ENCODE data around the gene REV3L.

REV3L gene

DNA sequence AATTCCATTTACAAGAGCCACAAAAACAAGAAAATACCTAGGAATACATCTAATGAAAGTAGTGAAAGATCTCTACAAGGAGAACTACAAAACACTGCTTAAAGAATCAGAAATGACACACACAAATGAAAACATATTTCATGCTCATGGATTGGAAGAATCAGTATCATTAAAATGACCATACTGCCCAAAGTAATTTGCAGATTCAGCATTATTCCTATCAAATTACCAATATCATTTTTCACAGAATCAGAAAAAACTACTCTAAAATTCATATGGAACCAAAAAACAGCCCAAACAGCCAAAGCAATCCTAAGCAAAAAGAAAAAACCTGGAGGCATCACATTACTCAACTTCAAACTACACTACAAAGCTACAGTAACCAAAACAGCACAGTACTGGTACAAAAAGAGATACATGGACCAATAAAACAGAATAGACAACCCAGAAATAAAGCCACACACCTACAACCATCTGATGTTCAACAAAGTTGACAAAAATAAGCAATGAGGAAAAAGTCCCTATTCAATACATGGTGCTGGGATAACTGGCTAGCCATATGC lies 24.3 kb downstream of the REV3L start:
- TF ChIP-seq, protein P1, sequence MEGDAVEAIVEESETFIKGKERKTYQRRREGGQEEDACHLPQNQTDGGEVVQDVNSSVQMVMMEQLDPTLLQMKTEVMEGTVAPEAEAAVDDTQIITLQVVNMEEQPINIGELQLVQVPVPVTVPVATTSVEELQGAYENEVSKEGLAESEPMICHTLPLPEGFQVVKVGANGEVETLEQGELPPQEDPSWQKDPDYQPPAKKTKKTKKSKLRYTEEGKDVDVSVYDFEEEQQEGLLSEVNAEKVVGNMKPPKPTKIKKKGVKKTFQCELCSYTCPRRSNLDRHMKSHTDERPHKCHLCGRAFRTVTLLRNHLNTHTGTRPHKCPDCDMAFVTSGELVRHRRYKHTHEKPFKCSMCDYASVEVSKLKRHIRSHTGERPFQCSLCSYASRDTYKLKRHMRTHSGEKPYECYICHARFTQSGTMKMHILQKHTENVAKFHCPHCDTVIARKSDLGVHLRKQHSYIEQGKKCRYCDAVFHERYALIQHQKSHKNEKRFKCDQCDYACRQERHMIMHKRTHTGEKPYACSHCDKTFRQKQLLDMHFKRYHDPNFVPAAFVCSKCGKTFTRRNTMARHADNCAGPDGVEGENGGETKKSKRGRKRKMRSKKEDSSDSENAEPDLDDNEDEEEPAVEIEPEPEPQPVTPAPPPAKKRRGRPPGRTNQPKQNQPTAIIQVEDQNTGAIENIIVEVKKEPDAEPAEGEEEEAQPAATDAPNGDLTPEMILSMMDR (IDR thresholded peaks at IDR 0.05; ENCODE audit: insufficient read depth, low read depth, low read length, missing control alignments), result no peak
- DNase-seq (ENCODE audit: low read depth), result no peak
- H3K4me3 ChIP-seq (ENCODE audit: low read length), result no peak overlapping the region

DNA sequence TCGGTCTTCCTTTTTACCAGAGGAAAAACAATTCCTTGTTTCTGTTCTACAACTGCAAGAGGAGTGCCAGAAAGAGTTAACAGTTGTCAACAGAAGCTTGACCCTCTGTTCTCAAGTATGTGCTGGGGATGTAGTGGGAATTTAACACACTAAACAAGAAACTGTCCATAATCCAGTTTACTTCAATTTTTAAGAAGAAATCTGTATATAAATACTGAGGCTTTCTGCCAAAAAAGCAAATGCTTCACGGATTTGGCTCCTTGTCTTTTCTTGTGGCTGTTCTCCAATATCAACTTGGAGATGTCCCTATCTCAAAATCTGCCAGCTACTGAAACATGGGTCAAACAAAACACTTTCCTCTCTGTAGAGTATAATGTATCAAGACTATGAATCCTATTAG lies 26.8 kb downstream of the REV3L start:
- DNase-seq (ENCODE audit: low read depth), result no peak
- H3K4me3 ChIP-seq (ENCODE audit: low read length), result no peak overlapping the region
- TF ChIP-seq, protein P1 (IDR thresholded peaks at IDR 0.05; ENCODE audit: insufficient read depth, low read depth, low read length, missing control alignments), result no peak

DNA sequence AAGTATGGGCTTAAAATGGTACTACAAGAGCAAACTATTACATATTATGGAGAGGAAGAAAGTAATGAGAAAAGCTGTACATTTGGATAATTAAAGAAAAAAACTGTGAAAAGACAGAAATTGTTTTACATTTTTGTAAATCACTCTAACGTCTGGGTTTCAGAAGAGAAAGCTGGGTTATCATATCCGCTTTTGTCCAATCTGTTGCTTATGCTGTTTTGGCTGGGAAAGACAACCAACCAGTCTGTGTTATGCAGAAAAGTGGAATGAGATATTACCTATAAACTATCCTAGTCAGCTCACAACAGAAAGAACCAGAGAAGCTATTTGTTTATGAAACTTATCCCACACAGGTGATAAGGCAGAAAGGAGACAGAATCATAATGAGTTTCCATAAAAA lies 32.4 kb downstream of the REV3L start:
- no peak for DNase-seq (ENCODE audit: low read depth)
- no peak overlapping the region for H3K4me3 ChIP-seq (ENCODE audit: low read length)
- TF ChIP-seq, protein P1 (IDR thresholded peaks at IDR 0.05; ENCODE audit: insufficient read depth, low read depth, low read length, missing control alignments), result no peak

DNA sequence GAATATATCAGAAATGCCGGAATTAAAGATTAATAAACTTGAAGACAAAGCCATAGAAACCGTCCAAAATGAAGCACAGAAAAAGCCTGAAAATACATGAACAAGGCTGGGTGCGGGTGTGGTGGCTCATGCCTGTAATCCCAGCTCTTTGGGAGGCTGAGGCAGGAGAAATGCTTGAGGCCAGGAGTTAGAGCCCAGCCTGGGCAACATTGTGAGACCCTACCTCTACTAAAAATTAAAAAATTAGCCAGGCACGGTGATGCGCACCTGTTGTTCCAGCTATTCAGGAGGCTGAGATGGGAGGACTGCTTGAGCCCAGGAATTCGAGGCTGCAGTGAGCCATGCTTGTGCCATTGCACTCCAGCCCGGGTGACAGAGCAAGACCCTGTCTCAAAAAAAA lies 32.9 kb downstream of the REV3L start:
- DNase-seq (ENCODE audit: low read depth), result no peak
- TF ChIP-seq, protein P1 (IDR thresholded peaks at IDR 0.05; ENCODE audit: insufficient read depth, low read depth, low read length, missing control alignments), result no peak
- no peak overlapping the region for H3K4me3 ChIP-seq (ENCODE audit: low read length)

DNA sequence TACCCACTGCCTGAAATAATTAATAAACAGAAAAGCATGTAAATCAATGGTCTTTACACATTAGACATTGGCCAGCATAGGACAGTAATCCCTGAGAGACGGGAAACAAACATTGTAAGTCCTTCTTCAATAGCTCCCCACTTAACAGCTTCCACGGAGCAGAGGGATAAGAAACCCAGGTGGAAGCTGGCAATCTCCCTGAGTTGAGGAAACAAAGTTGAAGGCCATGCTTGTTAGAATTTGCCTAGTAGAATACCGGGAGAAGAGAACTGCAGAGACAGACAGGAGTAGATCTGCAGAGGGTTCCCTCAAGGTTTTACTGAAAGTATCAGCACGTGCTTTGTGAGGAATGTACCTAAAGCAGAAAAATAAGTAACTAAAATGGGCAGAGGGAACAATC lies 33.9 kb downstream of the REV3L start:
- no peak for DNase-seq (ENCODE audit: low read depth)
- no peak overlapping the region for H3K4me3 ChIP-seq (ENCODE audit: low read length)
- TF ChIP-seq, protein P1 (IDR thresholded peaks at IDR 0.05; ENCODE audit: insufficient read depth, low read depth, low read length, missing control alignments), result no peak

DNA sequence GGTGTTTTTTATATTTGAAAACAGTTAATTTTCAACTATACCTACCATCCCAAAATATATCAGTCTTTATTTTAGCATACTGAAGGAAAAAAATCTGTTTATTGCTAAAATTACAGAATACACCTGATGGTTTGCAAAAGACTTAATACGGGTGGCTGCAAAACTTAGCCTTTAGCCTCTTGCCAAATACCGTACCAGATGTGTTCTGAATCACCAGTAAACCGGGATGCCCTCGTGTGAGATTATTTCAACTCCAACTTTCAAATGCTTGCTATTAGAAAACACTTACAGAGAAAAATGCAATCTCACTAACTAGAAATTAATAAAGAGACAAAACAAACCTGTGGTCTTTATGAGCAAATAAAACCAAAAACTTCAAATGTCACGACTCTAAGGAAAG lies 36.0 kb downstream of the REV3L start:
- TF ChIP-seq, protein P1 (IDR thresholded peaks at IDR 0.05; ENCODE audit: insufficient read depth, low read depth, low read length, missing control alignments), result no peak
- no peak for DNase-seq (ENCODE audit: low read depth)
- H3K4me3 ChIP-seq (ENCODE audit: low read length), result no peak overlapping the region

DNA sequence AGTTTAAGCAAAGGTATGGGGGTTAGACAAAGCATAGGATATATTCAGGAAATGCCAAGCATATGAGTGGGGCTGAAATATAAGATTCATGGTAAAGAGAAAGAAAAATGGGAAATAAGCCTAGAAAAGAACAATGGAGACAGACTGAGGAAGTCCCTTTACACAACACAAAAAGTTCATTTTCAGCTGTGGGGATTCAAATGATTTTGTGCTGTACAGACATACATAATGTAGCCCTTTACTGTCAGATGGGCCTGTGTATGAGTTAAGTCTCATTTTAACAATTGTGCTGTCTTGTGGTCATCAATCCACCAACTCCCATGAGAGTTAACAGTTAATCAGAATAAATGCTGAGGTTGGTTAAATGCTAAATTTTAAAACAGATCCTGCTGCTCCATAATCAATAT lies 37.2 kb downstream of the REV3L start:
- TF ChIP-seq, protein P1 (IDR thresholded peaks at IDR 0.05; ENCODE audit: insufficient read depth, low read depth, low read length, missing control alignments), result no peak
- H3K4me3 ChIP-seq (ENCODE audit: low read length), result no peak overlapping the region
- no peak for DNase-seq (ENCODE audit: low read depth)

Data from epithelial cell of esophagus (primary cell).